Stimulated activated CD4-positive, alpha-beta T cell treated with anti-CD3 and anti-CD28 coated beads, Interleukin-12 subunit alpha, Interleukin-12 subunit beta, amount 100 ng/mL, for 48 hours (primary cell): ENCODE data around the gene P2RX4.
"Not testable (repeated sequence)": the region's sequence is repeated elsewhere in the genome, so short reads cannot be mapped to it uniquely, and the experiment has no call there.

Source experiments
- DNase-seq, 3 donors: peaks; one replicate each; pipeline ENCODE4 v3.0.0-alpha.2; 2020; ENCODE audit warnings: low read depth in 2 of 3, low spot score in 1 of 3

Gene P2RX4

DNA sequence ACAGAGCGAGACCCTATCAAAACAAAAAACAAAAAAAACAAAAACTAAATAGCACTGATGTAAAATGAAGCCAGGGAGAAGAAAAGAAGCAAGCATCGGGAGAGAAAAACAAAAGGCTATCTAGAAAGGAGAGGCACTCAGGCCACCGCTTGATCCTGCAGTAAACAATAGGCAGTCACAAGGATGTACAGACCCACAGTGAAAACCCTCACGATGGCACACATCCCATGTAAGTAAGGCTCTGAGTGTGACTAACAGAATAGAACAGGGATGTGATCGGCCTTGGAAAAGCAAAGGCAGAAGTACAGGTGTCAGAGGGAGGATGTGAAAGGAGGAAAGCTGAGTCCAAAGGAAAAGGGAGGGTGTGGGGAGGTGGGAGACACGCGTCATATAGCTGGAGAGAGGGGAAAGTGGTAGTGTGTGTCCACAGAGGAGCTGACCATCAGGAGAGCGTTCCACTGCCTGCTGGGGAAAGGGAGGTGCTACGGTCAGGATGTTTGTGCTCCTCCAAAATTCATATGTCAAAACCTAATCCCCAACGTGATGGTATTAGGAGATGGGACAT lies 55.1 kb downstream of the P2RX4 start:
- no peak for DNase-seq

- DNase-seq: no peak
Measured at GRCh38 chr12:121267822-121268221, 57.9 kb downstream of the P2RX4 start.

DNA sequence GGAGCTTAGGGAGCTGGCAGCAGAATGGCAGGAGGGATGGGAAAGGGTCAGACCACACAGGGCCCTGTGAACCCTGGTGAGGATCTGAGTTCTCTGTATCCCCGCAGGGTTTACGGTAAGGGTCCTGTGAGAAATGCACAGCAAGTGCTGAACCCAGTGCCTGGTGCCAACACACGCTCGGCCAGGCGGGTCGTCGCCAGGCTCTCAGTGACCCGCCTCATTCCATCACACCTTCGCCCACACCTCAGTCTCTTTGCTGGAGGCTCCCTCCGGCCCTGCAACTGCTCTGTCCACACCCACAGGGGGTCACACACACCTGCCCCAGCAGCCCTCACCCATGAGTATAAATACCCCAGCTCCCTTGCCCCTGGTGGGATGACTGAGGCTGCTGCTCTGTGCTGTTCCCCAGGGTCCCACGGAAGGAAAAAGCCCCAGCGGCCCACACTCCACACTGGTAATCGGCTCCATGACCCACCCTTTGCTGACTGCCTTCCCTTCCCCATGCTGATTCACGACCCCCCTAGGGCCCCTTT lies 63.5 kb downstream of the P2RX4 start:
- no peak for DNase-seq

- no peak for DNase-seq
Measured at GRCh38 chr12:121274036-121274763, 64.3 kb downstream of the P2RX4 start.

DNA sequence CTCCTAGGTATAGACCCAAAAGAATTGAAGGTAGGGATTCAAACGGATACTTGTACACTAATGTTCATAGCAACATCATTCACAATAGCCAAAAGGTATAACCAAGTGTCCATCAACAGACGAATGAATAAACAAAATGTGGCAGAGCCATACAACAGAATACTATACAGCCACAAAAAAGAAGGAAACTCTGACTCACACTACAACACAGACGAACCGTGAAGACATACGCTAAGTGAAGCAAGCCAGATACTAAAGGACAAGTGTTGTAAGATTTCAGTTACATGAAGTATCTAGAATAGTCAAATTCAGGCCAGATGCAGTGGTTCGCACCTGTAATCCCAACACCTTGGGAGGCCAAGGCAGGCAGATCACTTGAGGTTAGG lies 67.4 kb downstream of the P2RX4 start:
- DNase-seq: no peak

DNA sequence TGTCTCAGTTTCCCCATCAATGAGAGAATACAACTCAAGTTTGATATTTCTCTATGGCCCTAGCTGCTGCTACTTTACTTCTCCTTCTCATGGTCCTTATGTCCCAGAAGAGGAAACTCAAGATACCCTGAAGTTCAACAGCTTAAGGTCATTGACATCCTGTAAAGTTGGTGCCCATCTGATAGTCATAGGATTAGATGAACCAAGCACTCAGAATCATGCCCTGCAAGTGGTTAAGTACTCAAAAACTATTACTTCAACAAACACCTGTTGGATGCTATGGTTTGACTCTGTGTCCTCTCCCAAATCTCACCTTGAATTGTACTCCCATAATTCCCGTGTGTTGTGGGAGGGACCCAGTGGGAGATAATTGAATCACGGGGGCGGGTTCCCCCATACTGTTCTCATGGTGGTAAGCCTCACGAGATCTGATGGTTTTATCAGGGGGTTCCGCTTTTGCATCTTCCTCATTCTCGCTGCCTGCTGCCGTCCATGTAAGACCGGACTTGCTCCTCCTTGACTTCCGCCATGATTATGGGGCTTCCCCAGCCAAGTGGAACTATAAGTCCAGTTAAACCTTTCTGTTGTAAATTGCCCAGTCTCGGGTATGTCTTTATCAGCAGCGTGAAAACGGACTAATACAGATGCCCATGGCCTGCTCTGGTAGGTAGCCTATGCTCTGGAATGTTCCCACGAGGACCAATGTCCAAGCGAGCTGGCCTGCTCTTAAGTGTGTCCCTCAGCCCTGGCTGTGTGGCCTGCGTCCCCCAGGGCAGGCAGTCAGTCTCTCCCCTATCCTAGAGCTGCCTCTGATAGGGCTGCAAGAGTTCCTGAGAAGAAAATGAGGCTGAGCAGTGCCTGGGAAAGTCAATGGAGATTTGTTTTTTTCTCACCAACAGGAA lies 68.5 kb downstream of the P2RX4 start:
- no peak for DNase-seq

GRCh38 chr12:121279071-121279375 lies 69.1 kb downstream of the P2RX4 start:
- no peak for DNase-seq

GRCh38 chr12:121279507-121279915 lies 69.6 kb downstream of the P2RX4 start:
- no peak for DNase-seq

GRCh38 chr12:121280531-121280930 lies 70.6 kb downstream of the P2RX4 start:
- not testable (repeated sequence) for DNase-seq

- DNase-seq: not testable (repeated sequence)
Measured at GRCh38 chr12:121281116-121281515, 71.2 kb downstream of the P2RX4 start.

DNA sequence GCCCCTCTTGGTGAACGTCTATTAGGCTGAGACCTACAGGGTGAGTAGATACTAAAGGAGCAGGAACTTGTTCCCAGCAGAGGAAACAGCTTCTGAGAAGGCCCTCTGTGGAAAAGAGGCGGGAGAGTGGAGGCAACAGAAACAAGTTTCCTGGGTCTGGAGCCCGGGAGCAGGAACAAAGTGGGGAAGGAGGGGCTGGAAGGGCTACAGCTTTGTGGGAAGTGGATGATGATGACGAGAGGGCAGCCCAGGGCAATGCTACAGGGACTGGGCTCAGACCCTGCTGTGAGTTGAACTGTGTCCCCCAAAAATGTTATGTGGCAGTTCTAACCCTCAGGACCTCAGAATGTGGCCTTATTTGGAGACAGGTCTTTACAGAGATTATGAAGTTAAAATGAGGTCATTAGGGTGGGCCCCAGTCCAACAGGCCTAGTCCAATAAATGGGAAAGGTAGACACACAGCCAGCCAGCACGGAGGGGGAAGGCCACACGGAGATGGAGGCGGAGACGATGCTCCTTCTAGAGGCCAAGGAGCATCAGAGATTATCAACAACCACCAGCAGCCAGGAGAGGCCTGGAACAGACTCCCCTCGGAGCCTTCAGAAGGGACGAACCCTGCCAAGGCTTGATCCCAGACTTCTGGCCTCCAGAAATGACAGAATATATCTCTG lies 72.3 kb downstream of the P2RX4 start:
- no peak for DNase-seq

DNA sequence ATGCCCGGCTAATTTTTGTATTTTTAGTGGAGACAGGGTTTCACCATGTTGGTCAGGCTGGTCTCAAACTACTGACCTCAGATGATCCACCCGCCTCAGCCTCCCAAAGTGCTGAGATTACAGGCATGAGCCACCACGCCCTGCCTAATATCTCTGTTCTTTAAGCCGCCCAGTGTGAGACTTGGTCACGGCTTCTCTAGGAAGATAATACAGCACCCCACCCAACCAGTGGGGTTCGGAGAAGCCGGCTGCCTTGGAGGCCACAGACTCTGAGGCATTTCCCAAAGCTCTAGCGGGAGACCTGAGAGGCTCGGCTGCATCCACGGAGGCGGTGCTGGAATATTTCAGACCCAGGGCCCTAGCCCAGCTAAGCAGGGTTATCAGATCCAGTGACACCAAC lies 73.0 kb downstream of the P2RX4 start:
- DNase-seq: not testable (repeated sequence)

GRCh38 chr12:121283388-121283787 lies 73.5 kb downstream of the P2RX4 start:
- DNase-seq: no peak
